WTC11 (cell line): ENCODE results near the gene PDSS1. TPM values are rescaled to one million over a fixed set of nuclear protein-coding genes. Genes with fewer than 3 reads are reported as not detected.

ENCODE experiments used
- AFF4 ChIP-seq: sonication (generic); formaldehyde crosslinking; IDR thresholded peaks from 2 replicates; pipeline ENCODE4 v1.8.1; 2023; ENCODE audit warnings: mild to moderate bottlenecking, missing genetic modification reagents, borderline replicate concordance
- ELF4 ChIP-seq: sonication (generic); formaldehyde crosslinking; IDR thresholded peaks from 2 replicates; pipeline ENCODE4 v1.8.1; 2022; ENCODE audit warnings: low read depth, mild to moderate bottlenecking, moderate library complexity, missing genetic modification reagents
- ETV6 ChIP-seq: sonication (generic); formaldehyde crosslinking; IDR thresholded peaks from 2 replicates; pipeline ENCODE4 v1.8.1; 2022; ENCODE audit warnings: mild to moderate bottlenecking, missing genetic modification reagents
- FOXP4 ChIP-seq: sonication (generic); formaldehyde crosslinking; IDR thresholded peaks from 2 replicates; pipeline ENCODE4 v1.8.0; 2022; ENCODE audit warnings: mild to moderate bottlenecking, missing genetic modification reagents
- HMGA2 ChIP-seq: fragments of 250-450 bp; sonication (Bioruptor Pico); IDR thresholded peaks from 2 replicates; pipeline ENCODE4 v1.4.0; 2021; ENCODE audit warnings: mild to moderate bottlenecking, moderate library complexity
- MXD4 ChIP-seq: fragments of 250-450 bp; sonication (Bioruptor Pico); IDR thresholded peaks from 2 replicates; pipeline ENCODE4 v1.8.0; 2021; ENCODE audit warnings: mild to moderate bottlenecking, moderate library complexity, borderline replicate concordance
- NFE2L1 ChIP-seq: sonication (generic); formaldehyde crosslinking; IDR thresholded peaks from 2 replicates; pipeline ENCODE4 v1.8.1; 2023; ENCODE audit warnings: missing genetic modification reagents
- NR3C1 ChIP-seq: sonication (generic); formaldehyde crosslinking; conservative IDR thresholded peaks from 2 replicates; pipeline ENCODE4 v1.8.1; 2023; ENCODE audit warnings: low read depth, mild to moderate bottlenecking, missing genetic modification reagents
- OVOL2 ChIP-seq: fragments of 250-450 bp; sonication (Bioruptor Pico); IDR thresholded peaks from 2 replicates; pipeline ENCODE4 v1.9.0; 2021; ENCODE audit warnings: mild to moderate bottlenecking, borderline replicate concordance
- PREB ChIP-seq: sonication (generic); formaldehyde crosslinking; IDR thresholded peaks from 2 replicates; pipeline ENCODE4 v1.8.1; 2022; ENCODE audit warnings: mild to moderate bottlenecking, missing genetic modification reagents, moderate library complexity, borderline replicate concordance
- SMAD4 ChIP-seq: sonication (generic); formaldehyde crosslinking; IDR thresholded peaks from 2 replicates; pipeline ENCODE4 v1.8.0; 2022; ENCODE audit warnings: mild to moderate bottlenecking, missing genetic modification reagents
- SOX15 ChIP-seq: fragments of 250-450 bp; sonication (Bioruptor Pico); IDR thresholded peaks from 2 replicates; pipeline ENCODE4 v1.9.0; 2021; ENCODE audit warnings: mild to moderate bottlenecking
- TEAD1 ChIP-seq: sonication (generic); formaldehyde crosslinking; IDR thresholded peaks from 2 replicates; pipeline ENCODE4 v1.8.0; 2022; ENCODE audit warnings: mild to moderate bottlenecking, missing genetic modification reagents
- TP53 ChIP-seq: sonication (generic); formaldehyde crosslinking; IDR thresholded peaks from 2 replicates; pipeline ENCODE4 v1.8.1; 2023; ENCODE audit warnings: mild to moderate bottlenecking, missing genetic modification reagents
- ZNF232 ChIP-seq: sonication (generic); formaldehyde crosslinking; IDR thresholded peaks from 2 replicates; pipeline ENCODE4 v1.8.0; 2022; ENCODE audit warnings: mild to moderate bottlenecking, missing genetic modification reagents
- ZNF396 ChIP-seq: fragments of 250-450 bp; sonication (Bioruptor Pico); IDR thresholded peaks from 2 replicates; pipeline ENCODE4 v1.8.0; 2021; ENCODE audit warnings: mild to moderate bottlenecking, moderate library complexity, borderline replicate concordance
- total RNA-seq: library from RNA; stranded (reverse); gene quantifications from 3 replicates; pipeline ENCODE4 v1.2.3, GENCODE V29; 2021
- TF ChIP-seq, protein P1 (sequence below): sonication (generic); formaldehyde crosslinking; IDR thresholded peaks from 2 replicates; pipeline ENCODE4 v1.8.1; 2022; ENCODE audit warnings: missing genetic modification reagents, borderline replicate concordance
- TF ChIP-seq, protein P2 (sequence below): fragments of 250-450 bp; sonication (Bioruptor Pico); IDR thresholded peaks from 2 replicates; pipeline ENCODE4 v1.9.0; 2021; ENCODE audit warnings: mild to moderate bottlenecking, borderline replicate concordance
- TF ChIP-seq, protein P3 (sequence below): sonication (generic); formaldehyde crosslinking; IDR thresholded peaks from 2 replicates; pipeline ENCODE4 v1.8.0; 2022; ENCODE audit warnings: mild to moderate bottlenecking, missing genetic modification reagents
- TF ChIP-seq, protein P4 (sequence below): fragments of 250-450 bp; sonication (Bioruptor Pico); conservative IDR thresholded peaks from 2 replicates; pipeline ENCODE4 v1.9.0; 2021; ENCODE audit warnings: mild to moderate bottlenecking

The PDSS1 gene
- total RNA-seq, 1 experiment from 2014 or later: 13.6 TPM

DNA sequence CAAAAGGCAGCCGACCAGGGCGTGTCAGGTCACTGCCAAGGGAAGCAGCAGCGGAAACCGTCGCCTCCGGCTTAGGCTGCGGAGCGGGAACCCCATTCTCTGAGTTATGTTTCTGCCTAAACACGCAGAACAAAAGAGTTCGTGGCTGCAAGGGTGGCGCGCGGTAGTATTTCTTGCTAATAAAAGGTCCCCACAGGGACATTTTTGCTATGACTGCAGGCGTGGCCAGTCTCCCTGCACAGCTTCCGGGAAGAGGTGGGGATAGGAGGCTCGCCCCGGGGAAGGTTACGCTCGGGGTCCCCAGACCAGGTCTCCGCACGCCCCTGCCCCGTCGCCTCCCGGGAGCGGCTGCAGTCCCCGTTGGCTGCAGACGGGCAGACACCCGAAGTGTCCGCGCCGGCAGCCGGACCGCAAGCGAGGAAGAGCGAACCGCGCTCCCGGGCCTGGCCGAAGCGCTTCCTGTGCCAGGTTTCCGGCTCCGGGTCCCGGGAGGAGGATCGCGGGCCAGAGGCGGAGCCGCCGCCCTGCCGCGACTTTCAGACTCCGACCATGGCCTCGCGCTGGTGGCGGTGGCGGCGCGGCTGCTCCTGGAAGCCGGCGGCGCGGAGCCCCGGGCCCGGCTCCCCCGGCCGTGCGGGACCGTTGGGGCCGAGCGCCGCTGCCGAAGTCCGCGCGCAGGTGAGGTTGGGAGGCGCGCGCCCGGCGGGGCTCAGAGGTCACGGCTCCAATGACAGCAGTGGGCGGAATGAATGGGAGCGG is at the start of gene PDSS1 (continued):
- TF ChIP-seq PREB (CRISPR knock-in tag) (no peak), SMAD4 (no peak), ZNF396 (no peak), TEAD1 (CRISPR knock-in tag) (no peak), ZNF232 (CRISPR knock-in tag) (no peak; the same call in 1 of the 2 replicates), SOX15 (no peak), AFF4 (CRISPR knock-in tag) (0 out of 2 replicates have a peak, but pooled peaks have one; percentile 40), MXD4 (CRISPR knock-in tag) (no peak), NFE2L1 (CRISPR knock-in tag) (0 out of 2 replicates have a peak, but pooled peaks have one; percentile 64), FOXP4 (CRISPR knock-in tag) (no peak), HMGA2 (CRISPR knock-in tag) (no peak), TP53 (0 out of 2 replicates have a peak, but pooled peaks have one; percentile 33), ETV6 (CRISPR knock-in tag) (no peak; the same call in none of the 2 replicates), NR3C1 (no peak), ELF4 (CRISPR knock-in tag) (peak; percentile 61; the same call in 1 of the 2 replicates), OVOL2 (no peak)
- TF ChIP-seq, protein P1, sequence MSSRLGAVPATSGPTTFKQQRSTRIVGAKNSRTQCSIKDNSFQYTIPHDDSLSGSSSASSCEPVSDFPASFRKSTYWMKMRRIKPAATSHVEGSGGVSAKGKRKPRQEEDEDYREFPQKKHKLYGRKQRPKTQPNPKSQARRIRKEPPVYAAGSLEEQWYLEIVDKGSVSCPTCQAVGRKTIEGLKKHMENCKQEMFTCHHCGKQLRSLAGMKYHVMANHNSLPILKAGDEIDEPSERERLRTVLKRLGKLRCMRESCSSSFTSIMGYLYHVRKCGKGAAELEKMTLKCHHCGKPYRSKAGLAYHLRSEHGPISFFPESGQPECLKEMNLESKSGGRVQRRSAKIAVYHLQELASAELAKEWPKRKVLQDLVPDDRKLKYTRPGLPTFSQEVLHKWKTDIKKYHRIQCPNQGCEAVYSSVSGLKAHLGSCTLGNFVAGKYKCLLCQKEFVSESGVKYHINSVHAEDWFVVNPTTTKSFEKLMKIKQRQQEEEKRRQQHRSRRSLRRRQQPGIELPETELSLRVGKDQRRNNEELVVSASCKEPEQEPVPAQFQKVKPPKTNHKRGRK: no peak
- TF ChIP-seq, protein P2, sequence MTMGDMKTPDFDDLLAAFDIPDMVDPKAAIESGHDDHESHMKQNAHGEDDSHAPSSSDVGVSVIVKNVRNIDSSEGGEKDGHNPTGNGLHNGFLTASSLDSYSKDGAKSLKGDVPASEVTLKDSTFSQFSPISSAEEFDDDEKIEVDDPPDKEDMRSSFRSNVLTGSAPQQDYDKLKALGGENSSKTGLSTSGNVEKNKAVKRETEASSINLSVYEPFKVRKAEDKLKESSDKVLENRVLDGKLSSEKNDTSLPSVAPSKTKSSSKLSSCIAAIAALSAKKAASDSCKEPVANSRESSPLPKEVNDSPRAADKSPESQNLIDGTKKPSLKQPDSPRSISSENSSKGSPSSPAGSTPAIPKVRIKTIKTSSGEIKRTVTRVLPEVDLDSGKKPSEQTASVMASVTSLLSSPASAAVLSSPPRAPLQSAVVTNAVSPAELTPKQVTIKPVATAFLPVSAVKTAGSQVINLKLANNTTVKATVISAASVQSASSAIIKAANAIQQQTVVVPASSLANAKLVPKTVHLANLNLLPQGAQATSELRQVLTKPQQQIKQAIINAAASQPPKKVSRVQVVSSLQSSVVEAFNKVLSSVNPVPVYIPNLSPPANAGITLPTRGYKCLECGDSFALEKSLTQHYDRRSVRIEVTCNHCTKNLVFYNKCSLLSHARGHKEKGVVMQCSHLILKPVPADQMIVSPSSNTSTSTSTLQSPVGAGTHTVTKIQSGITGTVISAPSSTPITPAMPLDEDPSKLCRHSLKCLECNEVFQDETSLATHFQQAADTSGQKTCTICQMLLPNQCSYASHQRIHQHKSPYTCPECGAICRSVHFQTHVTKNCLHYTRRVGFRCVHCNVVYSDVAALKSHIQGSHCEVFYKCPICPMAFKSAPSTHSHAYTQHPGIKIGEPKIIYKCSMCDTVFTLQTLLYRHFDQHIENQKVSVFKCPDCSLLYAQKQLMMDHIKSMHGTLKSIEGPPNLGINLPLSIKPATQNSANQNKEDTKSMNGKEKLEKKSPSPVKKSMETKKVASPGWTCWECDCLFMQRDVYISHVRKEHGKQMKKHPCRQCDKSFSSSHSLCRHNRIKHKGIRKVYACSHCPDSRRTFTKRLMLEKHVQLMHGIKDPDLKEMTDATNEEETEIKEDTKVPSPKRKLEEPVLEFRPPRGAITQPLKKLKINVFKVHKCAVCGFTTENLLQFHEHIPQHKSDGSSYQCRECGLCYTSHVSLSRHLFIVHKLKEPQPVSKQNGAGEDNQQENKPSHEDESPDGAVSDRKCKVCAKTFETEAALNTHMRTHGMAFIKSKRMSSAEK (CRISPR knock-in tag): no peak
- TF ChIP-seq, protein P3, sequence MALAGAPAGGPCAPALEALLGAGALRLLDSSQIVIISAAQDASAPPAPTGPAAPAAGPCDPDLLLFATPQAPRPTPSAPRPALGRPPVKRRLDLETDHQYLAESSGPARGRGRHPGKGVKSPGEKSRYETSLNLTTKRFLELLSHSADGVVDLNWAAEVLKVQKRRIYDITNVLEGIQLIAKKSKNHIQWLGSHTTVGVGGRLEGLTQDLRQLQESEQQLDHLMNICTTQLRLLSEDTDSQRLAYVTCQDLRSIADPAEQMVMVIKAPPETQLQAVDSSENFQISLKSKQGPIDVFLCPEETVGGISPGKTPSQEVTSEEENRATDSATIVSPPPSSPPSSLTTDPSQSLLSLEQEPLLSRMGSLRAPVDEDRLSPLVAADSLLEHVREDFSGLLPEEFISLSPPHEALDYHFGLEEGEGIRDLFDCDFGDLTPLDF: no peak
- TF ChIP-seq, protein P4, sequence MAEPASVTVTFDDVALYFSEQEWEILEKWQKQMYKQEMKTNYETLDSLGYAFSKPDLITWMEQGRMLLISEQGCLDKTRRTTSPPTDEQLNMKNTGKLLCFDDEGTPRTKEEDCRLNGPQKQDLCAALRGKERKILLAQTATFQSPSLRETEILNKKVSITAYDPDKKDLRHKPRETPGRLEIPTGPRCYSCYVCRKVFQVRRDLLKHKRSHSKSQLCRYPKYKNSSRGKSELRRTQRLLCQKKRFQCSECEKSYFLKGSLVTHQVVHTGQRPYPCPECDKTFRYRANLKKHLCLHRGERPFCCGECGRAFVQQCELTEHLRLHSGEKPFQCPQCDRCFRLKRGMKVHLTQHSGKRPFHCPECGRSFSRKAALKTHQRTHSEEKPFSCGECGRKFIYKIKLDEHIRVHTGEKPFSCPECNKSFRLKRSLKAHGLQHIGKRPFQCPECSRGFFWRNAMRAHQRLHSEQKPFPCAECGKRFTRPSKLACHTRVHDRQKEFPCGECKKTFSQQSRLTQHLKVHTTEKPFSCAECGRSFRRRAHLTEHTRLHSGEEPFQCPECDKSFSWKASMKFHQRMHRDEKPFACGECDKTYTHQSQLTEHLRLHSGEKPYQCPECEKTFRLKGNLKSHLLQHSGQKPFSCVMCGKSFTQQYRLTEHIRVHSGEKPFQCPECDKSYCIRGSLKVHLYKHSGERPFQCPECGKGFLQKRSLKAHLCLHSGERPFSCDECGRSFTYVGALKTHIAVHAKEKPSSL: no peak
